Activated T-helper 9 cell treated with anti-CD3 and anti-CD28 coated beads, Interleukin-2, amount 50 U/mL, for 16 hours (primary cell): ENCODE results near the gene HTT.

Experiments used
- DNase-seq: peaks from one replicate; pipeline ENCODE4 v3.0.0-alpha.2; 2020; ENCODE audit warnings: low read depth

The HTT gene

DNA sequence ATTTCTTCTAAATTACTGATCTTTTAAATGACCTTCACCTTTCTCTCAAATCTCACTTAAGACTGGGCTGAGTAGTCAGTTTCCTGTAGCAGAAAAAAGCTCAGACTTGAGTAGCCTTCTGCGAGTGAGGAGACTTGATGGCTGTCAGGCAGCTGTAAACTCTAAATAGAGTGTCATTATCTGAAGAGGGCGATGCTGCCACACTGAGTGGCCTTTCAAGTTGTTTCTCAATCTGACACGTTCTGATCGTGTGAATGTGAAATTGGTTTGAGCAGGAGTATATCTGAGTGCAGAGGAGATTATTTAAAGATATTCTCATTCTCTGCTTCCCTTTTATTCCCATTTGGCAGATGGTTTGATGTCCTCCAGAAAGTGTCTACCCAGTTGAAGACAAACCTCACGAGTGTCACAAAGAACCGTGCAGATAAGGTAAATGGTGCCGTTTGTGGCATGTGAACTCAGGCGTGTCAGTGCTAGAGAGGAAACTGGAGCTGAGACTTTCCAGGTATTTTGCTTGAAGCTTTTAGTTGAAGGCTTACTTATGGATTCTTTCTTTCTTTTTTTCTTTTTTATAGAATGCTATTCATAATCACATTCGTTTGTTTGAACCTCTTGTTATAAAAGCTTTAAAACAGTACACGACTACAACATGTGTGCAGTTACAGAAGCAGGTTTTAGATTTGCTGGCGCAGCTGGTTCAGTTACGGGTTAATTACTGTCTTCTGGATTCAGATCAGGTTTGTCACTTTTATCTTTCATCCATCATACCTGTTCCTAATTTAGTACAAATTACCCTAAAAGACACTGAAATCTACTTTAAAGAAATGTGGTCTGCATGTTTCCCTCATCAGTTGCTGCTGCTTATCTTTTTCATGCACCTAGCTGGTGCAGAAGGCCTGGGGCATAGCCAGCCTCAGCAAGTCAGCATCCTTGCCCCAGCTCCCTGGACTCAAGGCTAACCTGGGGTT, 100.2 kb downstream of the HTT start:
- DNase-seq, result no peak

DNA sequence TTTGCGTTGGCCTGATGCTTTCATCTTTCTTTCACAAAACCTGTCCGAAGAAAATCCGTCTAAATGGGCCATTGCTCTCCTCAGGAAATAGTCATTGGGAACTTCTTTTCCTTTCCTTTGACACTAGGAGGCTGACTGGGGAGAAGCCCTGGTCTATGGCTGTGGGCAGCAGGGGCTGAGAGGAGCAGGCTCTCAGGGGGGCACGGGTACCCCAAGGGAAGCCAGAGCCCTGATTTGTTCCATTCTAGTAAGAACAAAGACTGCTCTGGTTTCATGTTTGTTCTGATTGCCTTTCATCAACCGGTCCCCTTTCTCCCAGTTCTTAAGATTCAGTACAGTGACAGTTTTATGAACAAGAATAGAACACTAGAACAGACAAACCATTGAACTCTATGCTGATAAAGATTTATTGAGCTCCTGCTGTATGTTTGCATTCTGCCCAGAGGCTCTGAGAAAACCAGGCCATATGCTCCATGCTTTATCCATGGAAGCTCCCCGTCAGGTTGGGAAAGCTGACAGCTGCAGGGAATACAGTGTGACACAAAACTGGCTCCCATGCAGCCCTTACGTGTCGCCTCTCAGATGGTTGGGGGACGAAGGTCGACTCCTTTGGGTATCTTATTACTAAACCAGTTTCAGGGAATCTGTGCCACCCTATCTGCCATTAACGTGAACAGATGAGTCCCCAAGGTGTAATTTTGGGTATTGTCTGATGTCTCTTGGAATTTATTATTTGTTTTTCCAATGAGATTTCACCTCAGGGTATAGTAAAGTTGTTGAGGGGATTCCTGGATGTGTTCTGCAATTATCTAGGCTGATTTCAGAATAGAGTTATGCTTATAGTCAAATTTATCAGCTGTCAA, 102.1 kb downstream of the HTT start:
- DNase-seq, result no peak

DNA sequence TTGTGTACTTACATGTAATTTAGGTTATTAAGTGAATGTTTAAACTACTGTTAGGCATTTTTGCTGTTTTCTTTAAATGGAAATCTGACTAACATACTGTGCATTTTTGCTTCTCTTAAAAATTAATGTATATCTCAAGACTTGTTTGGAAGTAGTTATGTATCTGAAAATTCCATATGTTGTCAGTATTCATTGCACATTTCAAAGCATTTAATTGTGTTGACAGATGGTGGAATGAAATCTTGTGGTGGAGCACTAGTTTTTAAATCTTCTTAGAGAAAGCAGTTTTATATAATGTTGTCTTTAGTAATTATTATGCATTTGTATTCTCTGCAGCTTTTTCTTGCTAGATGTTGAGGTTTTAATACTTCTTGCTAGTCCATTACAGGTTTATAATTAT, 102.9 kb downstream of the HTT start:
- DNase-seq, result no peak

DNA sequence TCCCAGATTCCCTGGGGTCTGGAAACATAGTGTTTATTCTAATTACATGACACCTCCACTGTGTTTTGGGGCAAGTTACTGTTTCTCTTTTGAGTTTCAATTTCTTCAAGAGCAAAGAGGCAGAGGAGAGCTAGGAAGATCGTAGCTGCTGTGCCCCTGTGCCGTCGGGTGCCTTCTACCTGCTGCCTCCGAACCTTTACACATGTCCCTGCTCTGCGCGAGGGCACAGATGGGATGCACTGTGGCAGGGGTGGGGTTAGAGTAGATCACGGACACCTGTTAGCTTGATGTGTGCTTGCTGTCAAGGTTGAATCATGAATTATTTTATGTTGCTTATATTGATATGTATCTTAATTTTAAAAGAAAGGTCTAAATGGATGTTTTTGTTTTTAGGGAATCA, 103.4 kb downstream of the HTT start:
- no peak for DNase-seq

DNA sequence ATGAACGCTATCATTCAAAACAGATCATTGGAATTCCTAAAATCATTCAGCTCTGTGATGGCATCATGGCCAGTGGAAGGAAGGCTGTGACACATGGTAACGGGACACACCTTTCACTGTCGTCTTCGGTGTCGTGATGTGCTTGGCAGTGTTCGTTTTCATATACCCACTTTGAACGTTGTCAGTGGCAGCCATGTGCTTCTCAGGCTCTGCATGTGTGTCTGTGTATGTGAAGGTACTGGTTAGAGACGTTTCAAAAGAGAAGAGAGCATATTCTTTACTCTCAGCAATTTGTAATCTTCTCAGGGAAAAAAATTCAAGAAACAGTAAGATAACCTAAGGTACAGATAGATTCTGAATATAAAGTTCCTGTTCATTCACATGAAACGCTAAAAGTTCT, 103.9 kb downstream of the HTT start:
- DNase-seq, result no peak

DNA sequence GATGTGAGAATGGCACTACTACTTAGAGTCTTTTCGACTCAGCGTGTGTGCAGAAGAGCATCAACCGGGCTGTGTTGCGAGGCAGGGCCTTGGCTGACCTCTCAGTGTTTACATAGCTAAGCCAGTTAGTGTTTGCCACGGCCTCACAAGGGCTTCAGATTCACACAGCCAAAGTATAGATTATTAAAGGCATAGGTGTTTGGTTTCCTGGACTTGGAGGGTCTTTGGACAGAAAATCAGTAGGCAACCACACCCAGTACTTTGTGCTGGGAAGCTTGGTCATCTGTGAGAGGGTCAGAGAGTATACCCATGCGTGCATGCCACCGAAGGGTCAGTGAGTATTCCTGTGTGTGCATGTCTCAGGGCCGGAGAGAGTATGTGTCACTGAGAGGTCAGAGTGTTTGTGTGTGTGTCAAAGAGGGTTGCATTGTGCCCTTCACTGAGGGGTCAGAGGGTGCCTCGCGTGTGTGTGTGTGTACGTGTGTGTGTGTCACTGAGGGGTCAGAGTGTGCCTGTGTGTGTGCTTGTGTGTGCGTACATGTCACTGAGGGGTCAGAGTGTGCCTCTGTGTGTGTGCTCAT, 104.7 kb downstream of the HTT start:
- no peak for DNase-seq

DNA sequence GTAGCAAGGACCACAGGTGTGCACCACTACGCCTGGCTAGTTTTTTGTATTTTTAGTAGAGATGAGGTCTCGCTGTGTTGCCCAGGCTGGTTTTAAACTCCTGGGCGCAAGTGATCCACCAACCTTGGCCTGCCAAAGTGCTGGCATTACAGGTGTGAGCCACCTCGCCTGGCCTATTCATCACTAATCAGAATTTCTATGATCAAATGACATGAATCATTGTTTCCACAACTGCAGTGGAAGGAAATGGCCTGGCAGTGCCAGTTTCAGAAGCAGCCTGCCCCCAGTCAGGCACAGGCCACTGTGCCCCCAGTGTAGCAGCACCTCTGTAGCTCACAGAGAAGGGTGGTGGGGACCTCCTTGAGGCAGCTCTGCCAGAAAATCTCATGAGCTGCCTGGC, 108.5 kb downstream of the HTT start:
- no peak for DNase-seq

DNA sequence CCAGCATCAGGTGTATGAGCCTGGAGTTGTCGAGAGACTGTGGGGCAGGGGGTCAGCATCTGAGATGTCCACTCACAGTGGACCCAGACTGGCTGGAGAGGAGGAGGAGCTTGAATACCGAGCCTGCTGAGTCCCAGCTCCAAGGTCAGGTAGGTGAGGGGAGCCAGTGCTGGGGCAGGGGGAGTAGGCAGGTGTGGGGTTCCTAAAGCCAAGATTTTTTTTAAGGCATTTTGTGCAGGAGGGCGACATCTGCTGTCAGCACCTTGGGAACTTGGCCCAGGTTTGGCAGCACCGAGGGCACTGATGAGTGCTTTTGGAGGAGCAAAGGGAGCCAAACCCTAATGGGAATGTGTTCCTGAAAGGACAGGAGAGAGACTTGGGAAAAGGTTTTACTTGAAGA, 110.2 kb downstream of the HTT start:
- no peak for DNase-seq

DNA sequence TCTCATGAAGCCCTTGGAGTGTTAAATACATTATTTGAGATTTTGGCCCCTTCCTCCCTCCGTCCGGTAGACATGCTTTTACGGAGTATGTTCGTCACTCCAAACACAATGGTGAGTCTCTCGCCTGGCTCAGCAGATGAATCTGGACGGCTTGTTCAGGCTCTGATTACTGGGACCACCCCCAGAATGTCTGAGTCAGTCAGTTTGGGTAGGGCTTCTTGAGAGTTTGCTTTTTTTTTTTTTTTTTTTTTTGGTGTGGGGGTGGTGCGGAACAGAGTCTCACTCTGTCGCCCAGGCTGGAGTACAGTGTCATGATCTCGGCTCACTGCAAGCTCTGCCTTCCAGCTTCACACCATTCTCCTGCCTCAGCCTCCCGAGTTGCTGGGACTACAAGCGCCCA, 112.1 kb downstream of the HTT start:
- no peak for DNase-seq

DNA sequence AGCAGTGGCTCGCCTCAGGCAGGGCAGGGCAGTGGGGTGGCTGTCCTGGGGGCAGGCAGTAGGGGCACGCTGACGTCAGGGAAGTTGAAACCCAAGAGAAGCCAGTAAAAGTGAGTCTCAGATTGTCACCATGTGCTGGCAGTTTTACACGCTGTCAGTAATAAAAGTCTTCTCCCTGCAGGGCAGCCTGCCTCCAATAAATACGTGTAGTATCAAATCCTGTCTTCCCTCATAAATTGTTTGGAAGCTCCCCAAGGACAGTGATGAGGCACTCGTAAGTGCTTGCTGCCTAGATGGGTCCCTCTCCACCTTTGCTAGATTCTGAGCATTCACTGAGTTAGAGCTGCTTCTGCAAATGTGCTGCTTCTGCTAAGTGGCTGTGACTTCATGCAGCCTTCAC, 113.6 kb downstream of the HTT start:
- DNase-seq, result no peak

DNA sequence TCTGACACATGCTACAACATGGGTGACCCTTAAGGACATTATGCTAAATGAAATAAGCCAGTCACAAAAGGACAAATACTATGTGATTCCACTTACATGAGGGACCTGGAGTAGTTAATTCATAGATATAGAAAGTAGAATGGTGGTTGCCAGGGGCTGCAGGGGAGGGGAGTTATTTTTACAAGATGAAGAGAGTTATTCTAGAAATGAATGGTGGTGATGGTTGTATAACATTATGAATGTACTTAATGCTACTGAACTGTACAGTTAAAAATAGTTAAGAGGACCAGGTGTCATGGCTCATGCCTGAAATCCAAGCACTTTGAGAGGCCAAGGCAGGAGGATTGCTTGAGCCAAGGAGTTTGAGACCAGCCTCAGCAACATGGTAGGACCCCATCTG, 115.0 kb downstream of the HTT start:
- DNase-seq, result no peak

DNA sequence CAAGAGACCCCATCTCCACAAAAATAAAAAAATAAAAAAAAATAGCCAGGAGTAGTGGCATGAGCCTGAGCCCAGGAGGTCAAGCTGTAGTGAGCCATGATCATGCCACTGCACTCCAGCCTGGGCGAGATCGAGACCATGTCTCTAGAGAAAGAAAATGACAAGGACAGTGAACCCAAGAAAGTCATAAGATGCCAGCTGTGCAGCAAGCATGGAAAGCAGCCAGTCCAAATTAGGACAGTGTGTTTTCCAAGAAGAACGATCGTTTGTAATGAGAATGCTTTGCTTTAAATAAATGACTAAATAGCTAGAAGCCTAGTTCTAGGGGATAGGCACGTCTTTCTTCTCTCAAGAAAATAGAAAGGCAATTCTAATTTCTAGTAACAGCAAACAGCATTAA, 116.1 kb downstream of the HTT start:
- DNase-seq, result no peak

DNA sequence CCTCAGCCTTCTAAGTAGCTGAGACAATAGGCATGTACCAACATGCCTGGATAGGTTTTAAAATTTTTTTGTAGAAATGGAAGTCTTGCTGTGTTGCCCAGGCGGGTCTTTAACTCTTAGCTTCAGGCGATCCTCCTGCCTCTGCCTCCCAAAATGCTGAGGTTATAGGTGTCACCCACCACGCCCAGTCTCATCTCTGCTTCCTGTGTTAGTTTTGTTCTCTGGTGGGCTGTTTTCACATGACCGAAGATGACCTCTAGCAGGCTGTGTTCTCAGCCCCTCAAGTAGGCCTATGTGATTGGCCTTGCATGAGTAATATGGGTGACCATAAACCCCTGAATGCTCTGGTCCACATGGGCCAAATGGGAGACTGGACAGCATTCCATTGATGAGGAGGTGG, 117.7 kb downstream of the HTT start:
- DNase-seq, result no peak

DNA sequence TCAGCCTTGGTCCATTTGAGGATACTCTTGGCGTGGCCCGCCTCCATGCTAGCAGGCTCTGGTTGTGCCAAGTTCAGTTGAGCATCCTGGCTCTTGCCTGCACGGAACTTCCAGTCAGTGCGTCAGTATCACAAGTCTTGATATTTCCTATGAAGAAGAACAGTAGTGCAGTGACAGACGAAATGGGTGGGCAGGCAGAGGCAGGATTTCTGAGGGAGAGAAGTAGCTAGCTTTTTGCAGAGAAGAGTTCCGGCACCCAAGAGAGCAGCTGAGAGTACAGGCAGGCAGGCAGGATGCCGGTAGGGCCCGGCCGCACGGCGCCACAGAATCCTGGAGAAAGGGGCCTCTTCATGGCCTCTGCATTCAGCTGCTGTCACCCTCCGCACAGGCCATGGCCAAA, 118.3 kb downstream of the HTT start:
- no peak for DNase-seq

DNA sequence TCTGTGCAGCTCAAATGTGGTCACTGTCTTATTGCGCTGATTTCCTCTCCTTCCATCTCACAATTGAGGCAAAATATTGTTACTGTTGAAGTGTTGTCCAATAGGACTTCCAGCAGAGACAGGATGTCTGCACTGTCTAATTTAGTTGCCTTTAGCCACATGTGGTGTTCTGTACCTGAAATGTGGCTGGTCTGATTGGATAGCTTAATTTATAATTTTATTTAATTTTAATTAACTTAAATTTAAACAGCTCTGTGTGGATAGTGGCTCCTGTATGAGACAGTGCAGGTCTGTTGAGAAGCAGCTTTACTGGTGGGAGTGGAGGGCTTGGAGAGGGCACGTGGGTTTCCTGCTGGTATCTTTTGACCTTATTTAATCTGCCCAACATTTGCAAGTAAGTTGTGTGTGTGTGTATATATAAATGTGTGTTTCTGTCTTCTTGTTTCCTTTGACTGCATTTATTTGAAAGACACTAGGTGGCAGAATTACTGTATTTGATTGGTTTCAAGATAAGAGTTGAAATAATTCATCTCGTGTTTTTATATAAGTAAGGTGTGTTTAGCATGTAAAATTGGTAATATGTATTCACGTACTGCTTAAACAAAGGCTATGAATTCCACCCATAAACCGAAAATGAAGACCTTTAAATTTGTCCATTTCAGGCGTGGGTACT, 119.2 kb downstream of the HTT start:
- no peak for DNase-seq

DNA sequence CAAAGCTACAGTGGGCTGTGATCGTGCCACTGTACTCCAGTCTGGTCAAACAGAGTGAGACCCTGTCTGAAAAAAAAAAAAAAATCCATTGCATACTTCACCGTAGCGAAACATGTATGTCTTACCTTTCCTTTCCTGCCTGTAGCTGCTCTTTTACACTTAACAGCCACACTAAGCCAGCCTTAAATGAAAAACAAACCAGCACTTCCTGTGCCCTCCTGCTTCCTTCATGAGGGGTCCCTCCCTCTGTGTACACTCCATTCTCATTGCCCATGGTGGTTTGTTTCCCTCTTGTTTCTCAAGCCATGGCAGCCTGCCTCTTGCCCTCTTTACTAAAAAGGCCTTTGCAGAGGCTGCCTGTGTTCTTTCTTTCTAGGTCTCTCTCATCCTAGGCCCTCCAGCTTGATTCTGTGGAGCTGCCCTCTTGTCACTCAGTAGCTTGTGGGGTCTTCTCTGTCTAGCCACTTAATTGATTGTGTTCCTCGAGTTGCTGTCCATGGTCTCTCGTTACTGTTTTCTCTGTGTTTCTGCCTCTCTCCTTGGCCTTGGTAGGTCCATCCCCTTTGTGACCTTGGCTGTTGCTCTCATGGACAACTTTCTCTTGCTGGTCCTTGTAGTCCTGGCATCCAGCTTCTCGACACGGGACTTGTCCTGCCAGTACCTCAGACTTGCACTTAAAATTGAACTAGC, 122.3 kb downstream of the HTT start:
- DNase-seq, result no peak

DNA sequence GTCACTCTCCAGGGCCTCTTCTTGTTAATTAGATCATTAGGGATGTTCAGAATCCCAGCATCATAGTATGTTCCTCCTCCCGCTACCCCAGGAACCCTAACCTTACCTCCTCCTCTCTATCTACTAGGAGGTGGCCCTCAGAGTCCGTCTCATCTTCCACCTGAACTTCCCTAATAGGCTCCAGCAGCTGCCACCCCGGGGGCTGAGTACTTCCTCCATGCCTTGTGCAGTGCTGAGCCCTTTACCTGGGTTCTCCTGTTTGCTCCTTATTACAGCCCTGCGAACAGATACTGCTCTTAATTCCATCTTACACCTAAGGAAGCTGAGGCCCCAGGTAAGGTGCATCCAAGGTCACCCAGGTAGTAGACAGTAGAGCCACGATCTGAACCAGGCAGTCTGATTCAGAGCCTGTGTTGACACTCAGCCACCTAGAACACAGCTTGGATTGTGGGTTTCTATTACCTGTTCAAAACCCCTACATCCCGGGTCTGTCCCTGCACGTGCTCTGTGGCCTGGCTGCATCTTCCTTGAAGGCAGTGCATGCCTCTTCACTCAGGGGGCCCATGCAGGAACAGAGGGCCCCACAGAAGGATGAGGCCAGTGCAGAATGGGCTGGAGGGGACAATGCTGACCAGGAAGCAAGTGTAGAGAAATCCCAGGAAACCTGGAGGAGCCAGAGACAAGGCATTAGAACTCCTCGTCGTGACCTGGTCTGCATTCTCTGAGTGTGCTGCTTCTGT, 123.1 kb downstream of the HTT start:
- no peak for DNase-seq

DNA sequence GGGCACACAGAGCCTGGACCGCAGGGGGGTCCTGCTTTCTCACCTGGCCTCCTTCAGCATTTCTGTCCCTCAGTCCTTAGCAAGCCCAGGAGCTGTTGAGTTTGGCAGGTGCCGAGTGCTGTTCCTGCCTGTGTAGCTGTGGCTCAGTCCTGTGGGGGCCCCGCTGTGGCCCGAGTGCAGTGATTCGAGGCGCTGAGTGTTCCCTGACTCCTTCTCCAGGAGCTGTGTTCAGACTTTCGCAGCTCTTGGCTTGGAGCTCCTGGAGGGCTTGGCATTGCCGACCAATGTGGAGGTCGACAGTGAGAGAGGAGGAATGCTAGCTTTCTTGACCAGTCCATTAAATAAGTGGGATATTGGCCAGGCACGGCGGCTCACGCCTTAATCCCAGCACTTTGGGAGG, 124.4 kb downstream of the HTT start:
- DNase-seq, result no peak

DNA sequence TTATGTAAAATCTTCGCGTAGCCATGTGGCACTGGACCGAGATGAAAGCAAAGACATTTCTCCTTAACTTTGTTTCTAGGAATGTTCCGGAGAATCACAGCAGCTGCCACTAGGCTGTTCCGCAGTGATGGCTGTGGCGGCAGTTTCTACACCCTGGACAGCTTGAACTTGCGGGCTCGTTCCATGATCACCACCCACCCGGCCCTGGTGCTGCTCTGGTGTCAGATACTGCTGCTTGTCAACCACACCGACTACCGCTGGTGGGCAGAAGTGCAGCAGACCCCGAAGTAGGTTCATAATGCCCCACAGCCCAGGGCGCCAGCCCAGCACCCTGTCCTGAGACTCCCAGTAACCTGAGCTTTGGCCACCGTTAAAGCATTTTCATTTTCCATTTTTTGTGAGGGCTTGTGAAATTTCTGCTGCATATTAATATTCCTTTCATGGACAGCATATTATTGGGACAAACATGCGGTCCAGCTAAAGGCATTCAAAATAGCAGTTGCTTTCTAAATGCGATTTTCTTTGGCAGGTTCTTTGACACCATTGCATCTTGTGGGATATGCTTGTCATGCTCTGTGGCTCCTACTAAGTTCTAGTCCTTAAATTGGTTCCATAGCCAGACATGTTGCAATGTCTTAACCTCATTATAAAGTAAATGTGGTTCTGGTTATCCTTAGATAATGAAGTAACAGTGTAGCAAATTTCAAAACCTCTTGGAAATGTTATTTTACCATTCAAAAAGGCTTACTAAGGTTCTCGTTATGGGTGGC, 125.4 kb downstream of the HTT start:
- no peak for DNase-seq

DNA sequence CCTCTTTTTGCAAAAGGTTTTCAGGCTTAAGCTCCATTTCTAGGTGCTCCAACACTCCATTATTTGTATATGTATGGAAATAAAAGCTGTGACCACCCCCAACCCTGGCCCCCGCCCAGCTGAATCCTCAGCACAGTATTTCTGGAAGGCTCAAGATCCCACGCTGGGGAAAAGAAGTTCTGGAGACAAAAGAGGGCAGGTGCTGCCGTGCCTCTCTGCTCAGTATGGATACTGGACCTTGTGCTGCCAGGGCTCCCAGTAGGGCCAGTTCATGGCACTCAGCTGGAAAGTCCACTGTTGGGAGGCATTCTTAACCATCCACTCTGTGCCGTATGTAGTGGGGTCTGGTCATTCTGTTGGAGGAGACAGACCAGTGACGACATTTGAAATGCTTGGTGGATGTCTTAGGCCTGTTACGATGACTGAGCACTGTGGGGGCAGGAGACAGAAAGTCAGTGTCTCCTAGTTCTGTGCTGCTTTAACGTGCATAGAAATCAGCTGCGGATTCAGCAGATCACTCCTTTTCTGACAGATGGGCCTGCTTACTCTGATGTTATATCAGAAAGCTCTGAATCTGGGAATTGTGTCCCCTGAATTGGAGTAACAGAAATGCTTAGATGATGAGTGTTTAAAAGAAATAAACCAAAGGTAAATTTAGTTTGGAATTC, 126.1 kb downstream of the HTT start:
- no peak for DNase-seq
